DMS114 treated with DMSO at 0.1 percent for 48 hours (cell line): ENCODE results near the gene IMMP2L.
"Not testable (repeated sequence)": the region's sequence is repeated elsewhere in the genome, so short reads cannot be mapped to it uniquely, and the experiment has no call there.

ENCODE experiments used
- DNase-seq: peaks from one replicate; lab custom pipeline; 2025; ENCODE audit not compliant: unreplicated experiment; lab: John Stamatoyannopoulos, UW

Gene IMMP2L

GRCh38 chr7:111561904-111562732, at the start of gene IMMP2L:
IMMP2L (minus strand) TSS chr7:111562492.
- DNase-seq = peak; percentile 72

DNA sequence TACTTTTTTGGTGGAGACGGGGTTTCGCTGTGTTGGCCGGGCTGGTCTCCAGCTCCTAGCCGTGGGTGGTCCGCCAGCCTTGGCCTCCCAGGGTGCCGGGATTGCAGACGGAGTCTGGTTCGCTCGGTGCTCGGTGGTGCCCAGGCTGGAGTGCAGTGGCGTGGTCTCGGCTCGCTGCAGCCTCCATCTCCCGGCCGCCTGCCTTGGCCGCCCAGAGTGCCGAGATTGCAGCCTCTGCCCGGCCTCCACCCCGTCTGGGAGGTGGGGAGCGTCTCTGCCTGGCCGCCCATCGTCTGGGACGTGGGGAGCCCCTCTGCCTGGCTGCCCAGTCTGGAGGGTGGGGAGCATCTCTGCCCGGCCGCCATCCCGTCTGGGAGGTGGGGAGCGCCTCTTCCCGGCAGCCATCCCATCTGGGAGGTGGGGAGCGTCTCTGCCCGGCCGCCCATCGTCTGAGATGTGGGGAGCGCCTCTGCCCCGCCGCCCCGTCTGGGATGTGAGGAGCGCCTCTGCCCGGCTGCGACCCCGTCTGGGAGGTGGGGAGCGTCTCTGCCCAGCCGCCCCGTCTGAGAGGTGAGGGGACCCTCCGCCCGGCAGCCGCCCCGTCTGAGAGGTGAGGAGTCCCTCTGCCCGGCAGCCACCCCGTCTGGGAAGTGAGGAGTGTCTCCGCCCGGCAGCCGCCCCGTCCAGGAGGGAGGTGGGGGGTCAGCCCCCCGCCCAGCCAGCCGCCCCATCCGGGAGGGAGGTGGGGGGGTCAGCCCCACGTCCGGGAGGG, 47.4 kb upstream of the IMMP2L start:
- DNase-seq = not testable (repeated sequence)

- DNase-seq = no peak
These were observed 45.3 kb upstream of the IMMP2L start for GRCh38 chr7:111607621-111608020.

- no peak for DNase-seq
These were observed 43.0 kb upstream of the IMMP2L start for GRCh38 chr7:111605246-111605645.

DNA sequence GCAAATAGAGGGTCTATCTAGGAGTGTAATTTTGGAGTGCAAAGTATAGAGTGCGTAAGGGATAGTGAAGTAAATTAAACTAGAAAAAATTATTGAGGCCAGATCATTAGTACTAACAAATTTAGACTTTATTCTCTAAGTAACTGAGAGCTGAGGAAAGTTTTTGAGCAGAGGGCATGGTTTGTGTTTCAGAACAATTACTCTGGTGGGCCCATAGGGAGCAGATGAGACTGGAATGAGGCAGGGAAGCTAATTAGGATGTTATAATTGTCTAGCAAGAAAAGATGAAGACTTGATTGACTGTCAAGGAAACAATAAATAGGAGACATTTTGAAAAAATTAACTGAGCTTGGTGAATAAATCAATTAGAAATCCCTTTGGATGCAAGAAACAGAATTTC, 37.8 kb upstream of the IMMP2L start:
- DNase-seq = no peak

- DNase-seq = no peak
These were observed 33.5 kb upstream of the IMMP2L start for GRCh38 chr7:111595780-111596179.

- no peak for DNase-seq
These were observed 32.3 kb upstream of the IMMP2L start for GRCh38 chr7:111594602-111595001.

DNA sequence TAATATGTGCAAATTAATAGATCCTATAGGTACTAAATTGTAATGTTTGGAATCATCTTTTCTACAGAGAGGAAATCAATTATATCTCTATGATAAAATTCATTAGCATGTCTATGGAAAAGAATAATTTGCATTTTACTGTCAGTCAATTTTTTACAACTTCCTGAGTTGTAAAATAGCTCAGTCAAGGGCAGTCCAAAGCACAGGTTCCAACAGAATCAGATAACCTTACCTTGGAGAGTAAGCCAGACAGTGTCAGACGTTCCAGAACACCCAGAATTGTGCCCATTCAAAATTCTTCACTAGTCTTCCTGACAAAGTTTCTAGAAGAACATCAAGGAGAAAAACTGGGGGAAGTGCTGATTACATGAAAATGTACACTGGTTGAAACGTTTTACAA, 31.1 kb upstream of the IMMP2L start:
- no peak for DNase-seq

DNA sequence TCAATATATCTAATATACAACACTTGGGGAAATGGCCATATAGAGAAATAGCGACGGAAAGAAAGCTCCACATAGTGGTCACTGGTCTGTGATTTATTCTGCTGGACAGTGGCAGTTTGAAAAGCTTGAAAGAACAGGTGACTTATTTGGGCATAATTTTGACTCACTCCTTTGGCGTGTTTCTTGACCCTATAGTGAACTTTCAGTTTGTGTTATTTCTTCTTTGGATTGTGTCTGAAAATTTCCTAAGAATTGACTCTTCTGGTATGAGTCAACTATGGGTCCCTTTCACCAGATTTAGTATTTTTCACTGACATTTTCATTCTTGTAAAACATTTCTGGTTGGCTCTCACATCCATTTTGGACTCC, 25.8 kb upstream of the IMMP2L start:
- no peak for DNase-seq

GRCh38 chr7:111587410-111588064, 25.2 kb upstream of the IMMP2L start:
- no peak for DNase-seq

- DNase-seq = no peak
These were observed 24.6 kb upstream of the IMMP2L start for GRCh38 chr7:111586711-111587409.

DNA sequence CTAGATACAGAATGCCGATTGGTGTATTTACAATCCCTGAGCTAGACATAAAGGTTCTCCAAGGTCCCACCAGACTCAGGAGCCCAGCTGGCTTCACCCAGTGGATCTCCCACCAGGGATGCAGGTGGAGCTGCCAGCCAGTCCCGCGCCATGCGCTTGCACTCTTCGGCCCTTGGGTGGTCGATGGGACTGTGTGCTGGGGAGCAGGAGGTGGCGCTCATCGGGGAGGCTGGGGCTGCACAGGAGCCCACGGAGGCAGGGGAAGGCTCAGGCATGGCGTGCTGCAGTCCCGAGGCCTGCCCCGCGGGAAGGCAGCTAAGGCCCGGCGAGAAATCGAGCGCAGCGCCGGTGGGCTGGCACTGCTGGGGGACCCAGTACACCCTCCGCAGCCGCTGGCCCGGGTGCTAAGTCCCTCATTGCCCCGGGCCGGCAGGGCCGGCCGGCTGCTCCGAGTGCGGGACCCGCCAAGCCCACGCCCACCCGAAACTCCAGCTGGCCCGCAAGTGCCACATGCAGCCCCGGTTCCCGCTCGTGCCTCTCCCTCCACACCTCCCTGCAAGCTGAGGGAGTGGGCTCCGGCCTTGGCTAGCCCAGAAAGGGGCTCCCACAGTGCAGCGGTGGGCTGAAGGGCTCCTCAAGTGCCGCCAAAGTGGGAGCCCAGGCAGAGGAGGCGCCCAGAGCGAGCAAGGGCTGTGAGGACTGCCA, 19.6 kb upstream of the IMMP2L start:
- DNase-seq = not testable (repeated sequence)

DNA sequence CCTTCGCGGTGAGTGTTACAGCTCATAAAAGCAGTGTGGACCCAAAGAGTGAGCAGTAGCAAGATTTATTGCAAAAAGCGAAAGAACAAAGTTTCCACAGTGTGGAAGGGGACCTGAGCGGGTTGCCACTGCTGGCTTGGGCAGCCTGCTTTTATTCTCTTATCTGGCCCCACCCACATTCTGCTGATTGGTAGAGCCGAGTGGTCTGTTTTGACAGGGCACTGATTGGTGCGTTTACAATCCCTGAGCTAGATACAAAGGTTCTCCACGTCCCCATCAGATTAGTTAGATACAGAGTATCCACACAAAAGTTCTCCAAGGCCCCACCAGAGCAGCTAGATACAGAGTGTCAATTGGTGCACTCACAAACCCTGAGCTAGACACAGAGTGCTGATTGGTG, 18.9 kb upstream of the IMMP2L start:
- not testable (repeated sequence) for DNase-seq

- no peak for DNase-seq
These were observed 16.5 kb upstream of the IMMP2L start for GRCh38 chr7:111578754-111579153.

GRCh38 chr7:111571720-111572119, 9.4 kb upstream of the IMMP2L start:
- no peak for DNase-seq

- DNase-seq = no peak
These were observed 6.7 kb upstream of the IMMP2L start for GRCh38 chr7:111568870-111569462.

GRCh38 chr7:111568419-111568818, 6.1 kb upstream of the IMMP2L start:
- DNase-seq = no peak

- no peak for DNase-seq
These were observed 1.8 kb upstream of the IMMP2L start for GRCh38 chr7:111564078-111564477.

- DNase-seq = no peak
These were observed 713 bp downstream of the IMMP2L start for GRCh38 chr7:111561654-111561903.
